ENCODE measurements around the gene MGLL. TPM values are rescaled to one million over a fixed set of nuclear protein-coding genes. Genes with fewer than 3 reads are reported as not detected.

Gene MGLL
- total RNA-seq, 1 experiment from 2014 or later = 206 TPM

- DNase-seq (ENCODE audit: low read depth) = no peak
Observed at GRCh38 chr3:127774647-127775046, 47.7 kb downstream of the MGLL start.

DNA sequence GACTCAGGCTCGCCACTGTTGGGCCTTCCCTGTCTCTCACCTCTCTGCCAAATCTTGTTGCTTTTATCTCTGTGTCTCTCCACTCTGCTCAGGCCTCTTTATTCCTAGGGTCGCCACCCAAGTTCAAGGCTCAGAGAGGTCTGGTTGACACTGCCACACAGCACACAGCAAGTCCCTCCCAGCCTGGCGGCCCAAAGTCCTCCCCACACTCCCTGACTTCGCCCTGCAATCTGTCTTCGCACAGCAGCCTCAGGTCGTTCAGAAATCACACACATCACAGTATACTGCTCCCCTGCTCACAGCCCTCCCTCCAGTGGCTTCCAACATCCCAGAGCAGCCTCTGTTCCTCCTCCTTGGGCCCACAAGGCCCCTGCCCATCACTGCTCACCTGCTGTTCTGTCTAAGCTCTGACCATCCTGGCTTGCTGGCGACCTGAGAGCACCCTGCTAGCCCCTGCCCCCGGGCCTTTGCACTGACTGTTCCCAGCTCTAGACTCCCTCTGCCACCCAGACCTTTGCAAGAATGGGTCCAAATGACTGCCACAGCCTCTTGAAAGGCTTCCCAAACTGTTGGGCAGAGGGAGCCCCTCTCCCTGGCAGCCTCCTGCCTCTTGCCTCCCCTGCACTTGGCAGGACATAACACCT lies 48.4 kb downstream of the MGLL start:
- DNase-seq (ENCODE audit: low read depth) = no peak

DNA sequence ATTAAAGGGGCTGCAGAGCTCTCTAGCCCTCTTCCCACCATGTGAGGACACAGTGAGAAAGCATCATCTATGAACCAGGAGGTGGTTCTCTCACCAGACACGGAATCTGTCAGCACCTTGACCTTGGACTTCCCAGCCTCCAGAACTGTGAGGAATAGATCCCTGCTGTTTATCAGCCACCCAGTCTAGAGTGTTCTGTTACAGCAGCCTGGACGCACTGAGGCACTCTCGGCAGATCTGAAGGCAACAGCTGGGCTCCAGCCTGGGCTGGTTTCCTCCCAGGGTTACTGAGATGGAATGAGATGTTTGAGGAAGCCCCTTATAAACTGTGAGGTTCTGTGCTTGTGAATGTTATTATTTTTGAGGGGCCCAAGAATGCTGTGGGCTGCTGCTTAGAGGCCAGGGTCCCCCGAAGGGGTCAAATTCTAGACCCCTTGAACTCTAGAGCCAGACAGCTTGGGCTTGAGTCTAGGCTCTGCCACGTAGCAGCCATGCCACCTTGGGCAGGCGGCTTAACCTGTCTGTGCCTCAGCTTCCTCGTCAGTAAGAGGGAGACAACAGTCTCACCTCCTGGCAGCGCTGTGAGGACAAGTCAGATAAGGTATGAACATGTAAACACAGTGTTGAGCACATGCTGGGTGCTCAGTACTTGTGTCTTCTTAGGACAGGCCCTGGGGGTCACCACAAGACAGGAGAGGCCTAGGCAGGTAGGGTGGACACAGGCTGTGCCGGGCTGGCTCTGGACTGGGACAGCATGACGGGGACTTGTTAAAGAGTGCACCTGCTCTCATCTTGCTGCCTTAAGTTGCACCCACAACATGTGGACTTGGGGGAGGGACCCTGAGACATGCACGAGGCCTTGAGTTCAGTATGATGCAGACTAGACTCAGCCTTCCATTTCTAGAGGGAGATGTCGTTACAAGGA lies 49.2 kb downstream of the MGLL start:
- no peak for DNase-seq (ENCODE audit: low read depth)

DNA sequence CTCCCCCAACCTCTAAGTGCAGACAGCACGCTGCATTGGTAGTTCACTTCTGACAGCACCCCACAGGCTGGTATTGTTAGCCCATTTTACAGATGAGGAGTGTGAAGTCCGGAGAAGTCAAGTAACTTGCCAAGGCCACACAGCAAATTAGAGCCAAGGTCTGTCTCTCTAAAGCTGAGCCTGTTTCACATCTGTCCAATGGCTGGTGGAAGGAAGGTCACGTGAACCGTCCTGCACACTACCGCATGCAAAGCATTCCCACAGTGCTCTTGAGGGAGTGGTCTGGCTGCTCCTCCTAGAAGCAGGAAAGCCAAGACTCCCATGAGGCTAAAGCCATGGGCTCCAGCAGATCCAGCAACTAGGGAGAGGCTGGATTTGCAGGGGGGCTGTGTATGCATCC lies 50.0 kb downstream of the MGLL start:
- DNase-seq (ENCODE audit: low read depth) = no peak

GRCh38 chr3:127771746-127772145 lies 50.6 kb downstream of the MGLL start:
- no peak for DNase-seq (ENCODE audit: low read depth)

DNA sequence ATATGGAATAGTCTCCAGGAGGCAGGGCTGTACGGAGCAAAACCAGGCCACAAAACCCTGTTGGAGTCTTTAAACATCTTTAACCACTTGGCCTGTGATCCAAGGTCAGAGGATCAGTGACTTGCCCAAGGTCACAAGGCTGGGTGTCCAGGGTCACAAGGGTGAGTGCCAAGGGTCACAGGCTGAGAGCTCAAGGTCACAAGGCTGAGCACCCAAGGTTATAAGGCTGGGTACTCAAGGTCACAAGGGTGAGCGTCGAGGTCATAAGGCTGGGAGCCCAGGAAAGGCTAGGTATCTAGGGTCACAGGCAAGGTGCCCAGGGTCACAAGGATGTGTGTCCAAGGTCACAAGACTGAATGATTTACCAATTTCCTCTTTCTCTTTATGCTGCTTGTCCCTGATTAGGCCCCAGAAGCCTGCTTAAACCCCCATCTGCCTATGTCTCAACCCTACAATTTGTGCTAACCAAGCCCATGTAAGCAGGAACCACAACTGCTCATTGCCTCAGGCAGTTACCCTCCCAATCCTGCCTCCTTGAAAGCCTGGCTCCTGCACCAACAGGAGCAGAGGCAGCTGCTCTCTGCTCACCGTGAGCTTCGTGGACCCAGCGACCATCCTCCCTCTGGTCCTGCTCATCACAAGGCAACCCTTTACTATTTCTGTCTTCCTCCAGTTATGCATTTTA lies 51.5 kb downstream of the MGLL start:
- no peak for DNase-seq (ENCODE audit: low read depth)

DNA sequence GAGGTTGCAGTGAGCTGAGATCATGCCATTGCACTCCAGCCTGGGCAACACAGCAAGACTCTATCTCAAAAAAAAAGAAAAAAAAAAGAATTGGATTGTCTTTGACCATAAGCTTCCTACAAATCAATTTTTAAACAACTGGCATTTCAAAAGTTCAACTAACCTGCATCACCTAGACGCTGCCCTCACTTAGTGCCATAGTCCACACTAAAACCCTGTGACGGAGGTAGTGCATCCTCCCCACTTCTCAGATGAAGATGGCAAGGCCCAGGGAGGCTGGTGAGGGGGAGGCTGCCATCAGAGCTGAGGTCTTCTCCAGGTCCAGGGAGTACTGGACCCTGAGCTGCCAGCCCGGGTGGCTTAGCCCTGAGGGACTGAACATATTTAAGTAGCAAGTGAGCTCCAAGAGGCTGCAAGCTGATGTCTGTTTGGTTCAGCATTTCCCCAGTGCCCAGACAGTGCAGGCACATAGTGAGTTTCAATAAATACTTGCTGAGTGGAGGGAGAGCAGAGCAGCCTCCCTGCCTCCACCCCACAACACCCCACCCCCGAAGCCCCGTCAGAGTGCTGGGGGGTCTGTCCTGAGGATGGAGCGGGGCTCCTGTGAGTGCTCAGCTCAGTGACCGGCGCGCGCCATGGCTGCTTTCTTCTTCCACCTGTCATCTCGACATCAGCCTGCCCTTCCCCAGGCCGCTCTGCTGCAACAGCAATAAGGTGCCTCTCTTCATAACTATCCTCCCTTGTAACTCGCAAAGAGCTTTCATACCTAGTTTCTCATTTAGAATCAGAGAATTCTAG lies 52.8 kb downstream of the MGLL start:
- DNase-seq (ENCODE audit: low read depth) = no peak

DNA sequence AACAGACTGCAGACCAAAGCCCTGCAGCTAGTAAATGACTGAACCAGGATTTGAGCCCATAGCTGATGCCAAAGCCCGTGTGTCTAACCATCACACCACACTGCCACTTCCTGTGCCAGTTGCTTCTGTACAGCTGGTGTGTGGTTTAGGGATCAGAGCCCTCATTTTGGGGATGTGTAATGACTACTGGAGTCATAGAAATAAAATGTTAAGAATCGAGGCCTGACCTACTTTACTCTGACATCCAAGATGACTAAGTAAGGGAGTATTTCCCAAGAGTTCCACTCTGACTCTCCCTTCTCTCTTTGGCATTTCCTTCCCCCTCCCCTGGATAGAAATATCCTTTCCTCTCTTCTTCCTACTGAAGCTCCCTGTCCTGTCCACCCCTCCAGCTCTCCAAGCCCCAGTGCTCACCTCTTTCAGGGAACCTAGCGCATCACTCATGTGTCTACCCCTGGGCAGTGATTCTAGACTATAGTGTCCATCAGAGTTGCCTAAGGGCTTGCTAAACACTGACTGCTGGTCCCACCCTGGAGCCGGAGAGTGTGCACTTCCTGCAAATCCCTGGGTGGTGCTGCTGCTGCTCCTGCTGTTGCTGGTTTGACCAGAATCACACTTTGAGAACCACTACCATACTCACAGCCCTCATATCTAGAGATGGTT lies 53.8 kb downstream of the MGLL start:
- peak; percentile 100 for DNase-seq (ENCODE audit: low read depth)

GRCh38 chr3:127767126-127767525 lies 55.2 kb downstream of the MGLL start:
- DNase-seq (ENCODE audit: low read depth) = no peak

DNA sequence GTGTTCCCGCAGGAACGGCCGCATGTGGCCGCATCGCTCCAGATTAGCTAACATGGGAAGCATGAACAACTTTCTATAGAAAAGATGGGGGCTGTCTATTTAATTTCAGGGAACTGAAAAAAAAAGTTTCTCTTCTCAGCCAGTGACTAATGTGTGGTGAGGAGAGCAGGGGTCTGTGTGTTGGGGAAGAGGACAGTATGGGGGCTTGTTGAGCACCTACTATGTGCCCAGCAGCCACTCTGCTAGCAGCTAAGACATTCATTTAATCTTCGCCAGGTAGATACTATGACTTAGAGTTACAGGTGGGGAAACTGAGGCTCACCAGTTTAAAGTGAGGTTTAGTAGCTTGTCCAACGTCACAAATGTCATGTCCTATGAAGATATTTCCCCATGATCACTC lies 56.6 kb downstream of the MGLL start:
- no peak for DNase-seq (ENCODE audit: low read depth)

- peak; percentile 54 for DNase-seq (ENCODE audit: low read depth)
Observed at GRCh38 chr3:127764841-127765362, 57.4 kb downstream of the MGLL start.

- DNase-seq (ENCODE audit: low read depth) = no peak
Observed at GRCh38 chr3:127764301-127764700, 58.0 kb downstream of the MGLL start.

GRCh38 chr3:127763816-127764215 lies 58.5 kb downstream of the MGLL start:
- DNase-seq (ENCODE audit: low read depth) = no peak

DNA sequence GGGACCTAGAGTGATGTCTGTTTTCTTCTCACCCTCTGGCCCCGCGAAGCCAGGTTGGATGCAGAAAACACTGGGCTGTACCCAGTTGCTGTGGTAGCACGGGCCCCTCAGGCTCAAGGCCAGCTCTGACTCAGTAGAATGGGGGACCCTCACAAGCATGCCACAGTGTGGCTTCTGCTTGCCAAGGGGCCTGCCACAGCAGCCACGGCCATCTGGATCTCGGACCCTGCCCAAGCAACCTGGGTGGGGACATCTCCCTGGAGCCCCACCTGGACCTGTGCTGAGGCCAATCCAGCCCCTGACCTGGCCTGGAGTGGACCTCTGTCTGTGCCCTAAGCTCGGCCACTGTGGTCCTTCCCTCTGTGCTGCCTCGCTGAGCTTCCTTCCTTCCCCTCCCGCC lies 59.0 kb downstream of the MGLL start:
- DNase-seq (ENCODE audit: low read depth) = no peak

DNA sequence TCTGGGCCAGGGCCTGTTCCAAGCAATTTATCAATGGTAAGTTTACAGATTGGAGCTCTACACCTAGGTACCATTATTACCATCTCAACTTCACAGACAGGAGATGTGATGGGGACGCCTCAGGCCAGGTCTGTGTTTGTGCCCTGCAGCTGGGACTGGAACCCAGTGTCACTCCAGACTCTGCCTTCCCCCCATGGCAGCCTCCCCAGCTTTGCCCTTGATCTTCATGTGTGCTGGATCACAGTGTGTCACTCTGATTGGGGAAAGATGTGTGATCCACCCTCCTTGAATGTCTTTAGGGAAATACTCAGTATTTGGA lies 59.6 kb downstream of the MGLL start:
- DNase-seq (ENCODE audit: low read depth) = no peak

- no peak for DNase-seq (ENCODE audit: low read depth)
Observed at GRCh38 chr3:127762077-127762786, 60.1 kb downstream of the MGLL start.

- DNase-seq (ENCODE audit: low read depth) = no peak
Observed at GRCh38 chr3:127761441-127761801, 60.9 kb downstream of the MGLL start.

- DNase-seq (ENCODE audit: low read depth) = no peak
Observed at GRCh38 chr3:127760791-127761440, 61.4 kb downstream of the MGLL start.

GRCh38 chr3:127760361-127760760 lies 62.0 kb downstream of the MGLL start:
- no peak for DNase-seq (ENCODE audit: low read depth)

DNA sequence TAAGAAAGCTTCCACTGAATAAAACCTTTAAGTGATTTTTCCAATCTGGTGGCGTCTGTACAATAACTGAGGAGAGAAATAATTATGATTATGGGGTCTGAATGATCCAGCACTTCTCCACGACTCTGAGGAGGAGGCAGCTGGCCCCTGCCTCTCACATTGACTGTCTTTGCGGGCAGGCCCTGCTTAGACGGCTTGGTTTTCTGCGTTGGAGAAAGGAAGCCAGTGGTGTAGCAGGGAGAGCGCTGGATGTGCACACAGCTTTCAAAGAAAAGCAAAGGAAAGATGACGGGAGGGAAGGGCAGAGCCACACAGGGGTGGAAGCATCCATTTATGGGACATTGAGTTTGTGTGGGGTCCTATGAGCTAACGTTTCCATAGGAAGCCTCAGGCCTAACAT lies 62.5 kb downstream of the MGLL start:
- DNase-seq (ENCODE audit: low read depth) = no peak

Data from LHCN-M2 (cell line).